H1 (cell line): ENCODE data around the gene CA10. TPM values are rescaled to one million over a fixed set of nuclear protein-coding genes. Genes with fewer than 3 reads are reported as not detected.

Experiments
- CTCF ChIA-PET: fragments of 300-600 bp; sonication (Branson Sonifier 250); formaldehyde crosslinking; loops from one replicate; lab custom pipeline; 2021; ENCODE audit not compliant: partially characterized antibody; lab: Charles Lee
- POLR2A ChIA-PET: fragments of 300-600 bp; sonication (Branson Sonifier 250); formaldehyde crosslinking; loops from one replicate; lab custom pipeline; 2021; ENCODE audit warnings: inconsistent platforms; ENCODE audit not compliant: partially characterized antibody; lab: Charles Lee
- DNase-seq, 2 experiments: peaks; one replicate each; pipeline versions ENCODE4 v3.0.0 to v3.0.0-alpha.2; 2010 to 2022; ENCODE audit warnings: low spot score in 2 of 2, low read depth in 1 of 2, mixed read lengths in 1 of 2
- FAIRE-seq: peaks from 2 replicates; lab custom pipeline; 2011; peaks lifted over from hg19 to GRCh38; lab: Jason Lieb, UNC
- H2AFZ ChIP-seq: 2 replicates; pipeline ENCODE4 v1.8.1; 2012; ENCODE audit warnings: low read length, inconsistent platforms
- H2AK5ac ChIP-seq: 2 replicates; pipeline ENCODE4 v1.6.1; 2013; ENCODE audit warnings: low read depth, low read length
- H2BK120ac ChIP-seq: replicated peaks from 2 replicates; pipeline ENCODE3; 2013; ENCODE audit warnings: low read depth, low read length, inconsistent platforms
- H2BK12ac ChIP-seq: 2 replicates; pipeline ENCODE4 v1.6.1; 2013; ENCODE audit warnings: low read depth, low read length
- H2BK15ac ChIP-seq: 2 replicates; pipeline ENCODE4 v1.6.1; 2013; ENCODE audit warnings: low read length
- H2BK20ac ChIP-seq: 2 replicates; pipeline ENCODE4 v1.6.1; 2013; ENCODE audit warnings: low read length
- H2BK5ac ChIP-seq: 2 replicates; pipeline ENCODE4 v1.6.1; 2013; ENCODE audit warnings: low read depth, low read length
- H3K14ac ChIP-seq: 2 replicates; pipeline ENCODE4 v1.6.1; 2013; ENCODE audit warnings: inconsistent platforms; ENCODE audit not compliant: insufficient read length
- H3K18ac ChIP-seq: 2 replicates; pipeline ENCODE4 v1.6.1; 2013; ENCODE audit warnings: low read length; ENCODE audit errors: extremely low read depth
- H3K23ac ChIP-seq: 2 replicates; pipeline ENCODE4 v1.6.1; 2013; ENCODE audit warnings: inconsistent platforms; ENCODE audit not compliant: insufficient read length
- H3K23me2 ChIP-seq: 2 replicates; pipeline ENCODE4 v1.6.1; 2013; ENCODE audit warnings: low read depth, low read length
- H3K27ac ChIP-seq: 2 replicates; pipeline ENCODE4 v1.6.1; 2011; ENCODE audit warnings: low read depth, low read length, inconsistent platforms
- H3K27me3 ChIP-seq, 4 experiments: replicated peaks in 1 of 4; 1 replicate in 1 of 4; 2 replicates in 3 of 4; pipeline versions ENCODE4 v1.6.1 to v1.8.1; 2011 to 2013; ENCODE audit warnings: low read length in 3 of 4, mild to moderate bottlenecking in 3 of 4, inconsistent platforms in 2 of 4, mixed read lengths in 2 of 4, moderate library complexity in 1 of 4; ENCODE audit not compliant: control insufficient read depth in 3 of 4, insufficient read depth in 3 of 4; ENCODE audit errors: extremely low read depth in 1 of 4
- H3K36me3 ChIP-seq, 4 experiments: 2 replicates each; pipeline versions ENCODE4 v1.6.1 to v1.8.1; 2011 to 2013; ENCODE audit warnings: mild to moderate bottlenecking in 4 of 4, low read length in 3 of 4, moderate library complexity in 2 of 4, control low read depth in 1 of 4, inconsistent platforms in 1 of 4; ENCODE audit not compliant: insufficient read depth in 4 of 4, control insufficient read depth in 2 of 4
- H3K4ac ChIP-seq: replicated peaks from 2 replicates; pipeline ENCODE3; 2013; ENCODE audit warnings: low read length, low read depth, mixed read lengths, inconsistent platforms; ENCODE audit not compliant: insufficient read length
- H3K4me1 ChIP-seq, 4 experiments: replicated peaks in 1 of 4; 1 replicate in 1 of 4; 2 replicates in 3 of 4; pipeline versions ENCODE4 v1.6.1 to v1.8.1; 2011 to 2013; ENCODE audit warnings: low read length in 3 of 4, inconsistent platforms in 2 of 4, mixed read lengths in 1 of 4; ENCODE audit not compliant: insufficient read depth in 4 of 4, control insufficient read depth in 3 of 4
- H3K4me2 ChIP-seq, 2 experiments: 2 replicates each; pipeline versions ENCODE4 v1.6.1 to v1.8.1; 2011 to 2013; ENCODE audit warnings: low read depth in 2 of 2, low read length in 2 of 2, control low read depth in 1 of 2, inconsistent platforms in 1 of 2, mild to moderate bottlenecking in 1 of 2; ENCODE audit not compliant: insufficient read depth in 1 of 2
- H3K4me3 ChIP-seq, 4 experiments: fragments of 200-600, 300-600 bp in 1 of 4; sonication (generic), shearing (Covaris generic), sonication (Bioruptor Twin) in 1 of 4; 2 replicates each; pipeline versions ENCODE4 v1.5.1 to v1.8.1; 2011 to 2016; ENCODE audit warnings: low read length in 4 of 4, low read depth in 3 of 4, control low read depth in 2 of 4, inconsistent platforms in 2 of 4, mild to moderate bottlenecking in 2 of 4, mixed read lengths in 1 of 4, moderate library complexity in 1 of 4; ENCODE audit not compliant: insufficient read depth in 2 of 4; ENCODE audit errors: extremely low read depth in 1 of 4
- H3K56ac ChIP-seq: replicated peaks from 2 replicates; pipeline ENCODE3; 2013; ENCODE audit warnings: low read depth, mild to moderate bottlenecking, mixed read lengths, low read length, inconsistent platforms; ENCODE audit not compliant: insufficient read length
- H3K79me1 ChIP-seq: 2 replicates; pipeline ENCODE4 v1.6.1; 2013; ENCODE audit warnings: low read depth, low read length, control low read depth
- H3K79me2 ChIP-seq, 2 experiments: 2 replicates each; pipeline versions ENCODE4 v1.6.1 to v1.8.1; 2012 to 2013; ENCODE audit warnings: low read length in 2 of 2, mild to moderate bottlenecking in 2 of 2, inconsistent platforms in 1 of 2; ENCODE audit not compliant: insufficient read depth in 2 of 2, control insufficient read depth in 1 of 2
- H3K9ac ChIP-seq, 4 experiments: replicated peaks in 1 of 4; 1 replicate in 1 of 4; 2 replicates in 3 of 4; pipeline versions ENCODE4 v1.6.1 to v1.8.1; 2011 to 2013; ENCODE audit warnings: low read depth in 3 of 4, low read length in 3 of 4, control low read depth in 2 of 4, mild to moderate bottlenecking in 2 of 4, moderate library complexity in 2 of 4, inconsistent platforms in 1 of 4; ENCODE audit errors: extremely low read depth in 1 of 4
- H3K9me3 ChIP-seq, 2 experiments: 2 replicates each; pipeline versions ENCODE4 v1.6.1 to v1.8.1; 2012 to 2013; ENCODE audit warnings: mild to moderate bottlenecking in 2 of 2, moderate library complexity in 2 of 2, control low read depth in 1 of 2, inconsistent platforms in 1 of 2, low read depth in 1 of 2, low read length in 1 of 2, mixed read lengths in 1 of 2; ENCODE audit not compliant: insufficient read depth in 2 of 2
- H4K20me1 ChIP-seq, 2 experiments: replicated peaks in 1 of 2; 2 replicates each; pipeline versions ENCODE3 to v1.8.1; 2011 to 2013; ENCODE audit warnings: inconsistent platforms in 2 of 2, low read length in 2 of 2, mild to moderate bottlenecking in 1 of 2; ENCODE audit not compliant: insufficient read depth in 2 of 2, control insufficient read depth in 1 of 2
- H4K5ac ChIP-seq: 2 replicates; pipeline ENCODE4 v1.6.1; 2013; ENCODE audit warnings: low read length, low read depth, mixed read lengths, inconsistent platforms; ENCODE audit not compliant: insufficient read length
- H4K8ac ChIP-seq: 2 replicates; pipeline ENCODE4 v1.8.0; 2013; ENCODE audit warnings: mild to moderate bottlenecking, moderate library complexity, low read length, inconsistent platforms; ENCODE audit not compliant: insufficient read depth; ENCODE audit errors: extremely low read depth
- H4K91ac ChIP-seq: replicated peaks from 2 replicates; pipeline ENCODE3; 2013; ENCODE audit warnings: low read length, mixed read lengths, inconsistent platforms; ENCODE audit not compliant: insufficient read length
- CHD2 ChIP-seq: IDR thresholded peaks from 2 replicates; pipeline ENCODE4 v1.6.1; 2012; ENCODE audit warnings: low read length, improper control_type of control experiment
- FOSL1 ChIP-seq: IDR thresholded peaks from 2 replicates; pipeline ENCODE4 v1.6.1; 2011; ENCODE audit warnings: mild to moderate bottlenecking, low read depth, low read length, moderate library complexity; ENCODE audit not compliant: insufficient read depth
- JUN ChIP-seq: IDR thresholded peaks from 2 replicates; pipeline ENCODE4 v1.6.1; 2011; ENCODE audit warnings: low read depth, mild to moderate bottlenecking, improper control_type of control experiment, low read length
- MAFK ChIP-seq: IDR thresholded peaks from 2 replicates; pipeline ENCODE4 v1.6.1; 2012; ENCODE audit warnings: low read depth, mild to moderate bottlenecking, improper control_type of control experiment, low read length
- NANOG ChIP-seq: IDR thresholded peaks from 2 replicates; pipeline ENCODE4 v1.6.1; 2011; ENCODE audit warnings: low read length, low read depth, mild to moderate bottlenecking, inconsistent platforms; ENCODE audit not compliant: insufficient read depth, poor library complexity, severe bottlenecking
- PHF8 ChIP-seq: fragments of 200-600 bp; sonication (generic); conservative IDR thresholded peaks from 2 replicates; pipeline ENCODE4 v1.7.1; 2012; ENCODE audit warnings: low read depth, mild to moderate bottlenecking, inconsistent platforms, low read length, moderate library complexity
- POLR2AphosphoS5 ChIP-seq: IDR thresholded peaks from 2 replicates; pipeline ENCODE4 v1.6.1; 2011; ENCODE audit warnings: low read depth, low read length
- RAD21 ChIP-seq, 2 experiments: IDR thresholded peaks in 1 of 2; conservative IDR thresholded peaks in 1 of 2; 2 replicates each; pipeline ENCODE4 v1.6.1; 2011; ENCODE audit warnings: low read depth in 2 of 2, low read length in 2 of 2, improper control_type of control experiment in 1 of 2, inconsistent platforms in 1 of 2, mild to moderate bottlenecking in 1 of 2, moderate library complexity in 1 of 2
- WGBS, 2 experiments: shearing (Covaris generic) in 1 of 2; methylation state at CpG; one replicate each; pipeline versions ENCODE4 v1.1.6 to v1.1.7; 2013 to 2015; ENCODE audit warnings: low lambda C conversion rate in 2 of 2, mixed read lengths in 2 of 2, inconsistent platforms in 1 of 2, low coverage in 1 of 2, missing lambda C conversion rate in 1 of 2; ENCODE audit not compliant: insufficient replicate concordance in 2 of 2, insufficient coverage in 1 of 2, insufficient read length in 1 of 2; ENCODE audit errors: extremely low coverage in 1 of 2, missing lambda C conversion rate in 1 of 2; 5-methylcytosine and 5-hydroxymethylcytosine counted together
- polyA plus RNA-seq, 7 experiments: library from polyadenylated mRNA; depleted of rRNA in 3 of 7; stranded (reverse) in 5 of 7; unstranded in 2 of 7; fragments of >200 nt in 5 of 7; fragments of 200-250 nt in 2 of 7; gene quantifications; 1 replicate in 5 of 7; 2 replicates in 1 of 7; 4 replicates in 1 of 7; pipeline versions ENCODE4 v1.2.1 to v1.2.3, GENCODE V29; 2011 to 2013; ENCODE audit warnings: missing spikeins in 2 of 7, mixed read lengths in 2 of 7
- total RNA-seq: library from RNA; stranded (reverse); fragmentation: NEBNext Ultra II Directional; extraction: Animal tissue kit (Norgen Biotek cat#: 25700); gene quantifications from 2 replicates; pipeline ENCODE4 v1.2.1, GENCODE V29; 2021

The CA10 gene
- total and polyA plus RNA-seq, 2 of the 8 experiments (the other 6 are each of a cell fraction or from before 2014, with no cell fraction given), result 0.60 to 0.63 TPM

DNA sequence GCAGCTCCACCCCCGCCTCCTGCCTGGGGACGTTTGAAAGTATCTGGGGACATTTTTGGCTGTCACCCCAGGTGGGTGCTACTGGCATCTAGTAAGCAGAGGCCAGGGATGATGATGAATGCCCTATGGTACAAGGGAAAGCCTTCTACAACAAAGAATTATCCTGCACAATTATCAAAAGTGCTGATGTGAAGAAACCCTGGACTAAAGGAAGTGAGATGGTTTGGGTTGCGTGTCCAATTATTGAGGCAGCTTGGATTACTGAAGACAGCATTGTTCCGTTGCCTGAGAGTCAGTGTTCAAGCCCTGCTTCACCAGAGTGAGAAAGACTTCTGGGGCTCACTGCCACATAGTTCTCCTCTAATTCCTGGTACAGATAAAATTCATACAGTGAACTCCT is 343.4 kb downstream of the CA10 start:
- DNase-seq (no peak), FAIRE-seq (no peak)
- Histone ChIP-seq H3K79me2 (no peaks in the 10 kb centered on the region), H3K27ac (no peak overlapping the region), H3K4me2 (no peak overlapping the region), H3K18ac (no peak overlapping the region), H2AFZ (no peak overlapping the region; the same call in 1 of the 2 replicates), H4K20me1 (no peaks in the 10 kb centered on the region), H2BK120ac (no peak overlapping the region), H2AK5ac (no peak overlapping the region), H3K9ac (no peak overlapping the region), H3K23ac (no peak overlapping the region), H3K56ac (no peak overlapping the region), H4K5ac (no peak overlapping the region), H4K91ac (no peak overlapping the region), H3K79me1 (no peaks in the 10 kb centered on the region), H3K4me3 (no peak overlapping the region), H3K36me3 (no peaks in the 10 kb centered on the region), H3K14ac (no peak overlapping the region), H2BK5ac (no peak overlapping the region), H4K8ac (no peak overlapping the region), H3K4ac (no peak overlapping the region), H3K23me2 (no peaks in the 10 kb centered on the region), H3K27me3 (no peaks in the 10 kb centered on the region), H3K4me1 (peaks cover 0 to 3% (median 0%) of the 10 kb centered on the region in 4 experiments; a peak in 1 of 7 replicates), H2BK20ac (no peak overlapping the region), H3K9me3 (no peaks in the 10 kb centered on the region; a peak in 1 of 4 replicates), H2BK12ac (no peak overlapping the region), H2BK15ac (no peak overlapping the region)
- CTCF ChIA-PET, result interaction anchor here (1.4 kb wide), 1 partner anchor 49 kb away, joined by 4 read pairs; no protein-coding TSS in a partner anchor
- TF ChIP-seq RAD21 (IDR thresholded peaks at IDR 0.05 in 1 of 2, conservative IDR thresholded peaks at IDR 0.05 in 1 of 2; ENCODE audit: low read depth in 2 of 2, low read length in 2 of 2) (no peak), FOSL1 (no peak), NANOG (no peak), MAFK (no peak), CHD2 (no peak), PHF8 (no peak), JUN (no peak), POLR2AphosphoS5 (no peak)
- WGBS, 2 experiments, result 69% methylated on average over 4 of the region's 4 CpGs; no CpG with 5 or more reads in 1 of the 2 experiments
- POLR2A ChIA-PET, result interaction anchor here (0.7 kb wide), 1 partner anchor 12 kb away, joined by 3 read pairs; no protein-coding TSS in a partner anchor
